K562 (cell line): ENCODE measurements around the gene ABHD13. TPM values are rescaled to one million over a fixed set of nuclear protein-coding genes. Genes with fewer than 3 reads are reported as not detected.

Experiments used
- C11orf30 ChIP-seq: fragments of 450-650 bp; IDR thresholded peaks from 2 replicates; pipeline ENCODE4 v1.6.1; 2016; ENCODE audit warnings: low read depth, mild to moderate bottlenecking
- CAMTA2 ChIP-seq: fragments of 250-450 bp; sonication (Bioruptor Pico); conservative IDR thresholded peaks from 2 replicates; pipeline ENCODE4 v1.5.1; 2022
- ESRRA ChIP-seq: fragments of 450-650 bp; IDR thresholded peaks from 2 replicates; pipeline ENCODE4 v1.6.1; 2014; ENCODE audit warnings: low read depth, mild to moderate bottlenecking, moderate library complexity, borderline replicate concordance
- PCBP1 ChIP-seq: fragments of 200-400 bp; formaldehyde crosslinking; IDR thresholded peaks from 2 replicates; pipeline ENCODE4 v1.6.1; 2018; ENCODE audit warnings: mild to moderate bottlenecking, low read depth, low read length; ENCODE audit not compliant: poor library complexity, severe bottlenecking
- RBFOX2 ChIP-seq: fragments of 200-400 bp; formaldehyde crosslinking; IDR thresholded peaks from 2 replicates; pipeline ENCODE4 v1.6.1; 2017; ENCODE audit warnings: low read depth, mild to moderate bottlenecking, low read length, moderate library complexity
- TAF1 ChIP-seq: IDR thresholded peaks from 2 replicates; pipeline ENCODE4 v1.6.1; 2011; ENCODE audit warnings: mild to moderate bottlenecking, low read length, moderate library complexity; ENCODE audit not compliant: insufficient read depth, control insufficient read depth, severe bottlenecking; ENCODE audit errors: extremely low read depth
- ZNF76 ChIP-seq: fragments of 250-450 bp; sonication (Bioruptor Pico); IDR thresholded peaks from 2 replicates; pipeline ENCODE4 v1.4.0; 2020; ENCODE audit warnings: mild to moderate bottlenecking, moderate library complexity, borderline replicate concordance
- ZNF764 ChIP-seq: fragments of 250-450 bp; sonication (Bioruptor Pico); IDR thresholded peaks from 2 replicates; pipeline ENCODE4 v1.4.0; 2020; ENCODE audit warnings: low read depth, mild to moderate bottlenecking, moderate library complexity
- polyA plus RNA-seq, 8 experiments: library from polyadenylated mRNA; depleted of rRNA in 4 of 8; stranded (reverse) in 5 of 8; unstranded in 3 of 8; fragments of >200 nt; fragmentation: Nextera tagmentation in 2 of 8; fragmentation: Illumina TruSeq in 1 of 8; extraction: Ambion mirVana in 2 of 8; extraction: Trizol in 1 of 8; gene quantifications; 2 replicates each; pipeline versions ENCODE4 v1.2.1 to v1.2.3, GENCODE V29; 2011 to 2014; ENCODE audit warnings: inconsistent platforms in 1 of 8, missing spikeins in 1 of 8
- total RNA-seq, 7 experiments: library from RNA; depleted of rRNA in 6 of 7; stranded (reverse); fragments of >200 nt in 6 of 7; fragmentation: Illumina TruSeq in 2 of 7; extraction: Trizol in 2 of 7; gene quantifications; 2 replicates each; pipeline versions ENCODE4 v1.2.1 to v1.2.3, GENCODE V29; 2011 to 2021; ENCODE audit warnings: low replicate concordance in 1 of 7
- TF ChIP-seq, protein P1 (sequence below), 2 experiments: IDR thresholded peaks; 2 replicates each; pipeline ENCODE4 v1.6.1; 2011; ENCODE audit warnings: borderline replicate concordance in 1 of 2, control low read depth in 1 of 2, low read depth in 1 of 2, low read length in 1 of 2, mild to moderate bottlenecking in 1 of 2, mixed read lengths in 1 of 2, moderate library complexity in 1 of 2; ENCODE audit not compliant: insufficient read depth in 1 of 2, insufficient read length in 1 of 2, poor library complexity in 1 of 2, severe bottlenecking in 1 of 2; ENCODE audit errors: extremely low read depth in 1 of 2
- TF ChIP-seq, protein P2 (sequence below): sonication (generic); formaldehyde crosslinking; IDR thresholded peaks from 2 replicates; pipeline ENCODE4 v1.9.0; 2022; ENCODE audit warnings: mild to moderate bottlenecking, missing genetic modification reagents
- TF ChIP-seq, protein P3 (sequence below): fragments of 250-450 bp; sonication (Bioruptor Pico); IDR thresholded peaks from 2 replicates; pipeline ENCODE4 v1.4.0; 2020
- TF ChIP-seq, protein P4 (sequence below), 2 experiments: fragments of 250-450 bp in 1 of 2; fragments of 450-650 bp in 1 of 2; sonication (Bioruptor Pico) in 1 of 2; IDR thresholded peaks; 2 replicates each; pipeline versions ENCODE4 v1.6.1 to v1.8.0; 2016 to 2021; ENCODE audit warnings: mild to moderate bottlenecking in 2 of 2, moderate library complexity in 2 of 2, missing compliant biosample characterization in 1 of 2, missing genetic modification characterization in 1 of 2
- TF ChIP-seq, protein P5 (sequence below): fragments of 250-450 bp; sonication (Bioruptor Pico); IDR thresholded peaks from 2 replicates; pipeline ENCODE4 v1.5.0; 2021
- TF ChIP-seq, protein P6 (sequence below): fragments of 450-650 bp; IDR thresholded peaks from 2 replicates; pipeline ENCODE4 v1.6.1; 2016

The ABHD13 gene
- total and polyA plus RNA-seq, 9 of the 15 experiments (the other 6 are each of a cell fraction or from before 2014, with no cell fraction given) = 1.7 to 7.0 (median 4.1) TPM

DNA sequence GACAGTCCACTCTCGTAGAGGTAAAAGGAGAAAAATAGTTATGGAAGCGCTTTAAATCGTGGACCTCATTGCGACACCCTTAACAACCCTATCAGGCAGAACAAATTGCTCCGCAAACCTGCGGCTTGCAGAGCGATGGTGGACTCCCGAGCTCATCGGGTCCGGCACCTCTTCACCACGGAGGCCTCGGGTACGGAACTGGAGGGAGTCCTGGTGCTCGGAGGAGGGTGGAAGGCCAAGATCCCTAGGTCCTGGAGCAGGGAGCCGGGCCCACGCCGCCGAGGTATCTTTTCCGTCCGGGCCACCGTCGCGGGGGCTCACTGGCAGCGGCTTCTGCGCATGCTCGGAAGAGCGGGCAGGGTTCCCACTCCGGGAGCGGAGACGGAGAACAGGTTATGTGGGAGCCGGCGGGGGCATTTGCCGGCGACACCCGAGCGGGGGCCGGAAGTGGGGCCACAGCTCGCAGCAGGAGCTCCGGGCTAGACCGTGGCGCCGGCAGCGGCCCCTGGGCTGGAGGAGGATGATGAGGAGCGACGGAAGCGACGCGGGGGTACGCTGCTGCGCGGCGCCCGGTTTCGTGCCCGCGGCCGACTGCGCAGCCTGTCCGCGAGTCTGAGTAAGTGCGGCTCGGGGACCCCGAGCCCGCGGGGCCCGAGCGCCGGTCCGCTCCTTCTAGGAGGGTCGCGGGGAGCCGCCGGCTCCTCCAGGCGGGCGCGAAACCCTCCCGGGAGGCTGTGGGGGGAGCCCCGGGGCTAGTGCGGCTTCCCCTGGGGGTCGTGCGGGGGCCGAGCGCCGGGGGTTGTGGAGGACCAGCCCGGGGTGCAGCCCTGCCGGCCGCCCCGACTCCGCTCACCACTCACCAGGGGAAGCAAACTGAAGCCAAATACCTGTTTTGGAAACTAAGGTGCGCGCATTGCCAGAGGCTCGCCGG is at the start of gene ABHD13 (continued):
- TF ChIP-seq RBFOX2 (peak; percentile 89), TAF1 (peak; percentile 79), ESRRA (0 out of 2 replicates have a peak, but pooled peaks have one; percentile 33), ZNF764 (CRISPR knock-in tag) (no peak), ZNF76 (CRISPR knock-in tag) (no peak), C11orf30 (peak; percentile 59), CAMTA2 (CRISPR knock-in tag) (no peak), PCBP1 (peak; percentile 81)
- TF ChIP-seq, protein P1, sequence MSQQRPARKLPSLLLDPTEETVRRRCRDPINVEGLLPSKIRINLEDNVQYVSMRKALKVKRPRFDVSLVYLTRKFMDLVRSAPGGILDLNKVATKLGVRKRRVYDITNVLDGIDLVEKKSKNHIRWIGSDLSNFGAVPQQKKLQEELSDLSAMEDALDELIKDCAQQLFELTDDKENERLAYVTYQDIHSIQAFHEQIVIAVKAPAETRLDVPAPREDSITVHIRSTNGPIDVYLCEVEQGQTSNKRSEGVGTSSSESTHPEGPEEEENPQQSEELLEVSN (IDR thresholded peaks at IDR 0.05; ENCODE audit: borderline replicate concordance in 1 of 2, extremely low read depth in 1 of 2, insufficient read depth in 1 of 2, insufficient read length in 1 of 2, low read depth in 1 of 2, low read length in 1 of 2, poor library complexity in 1 of 2, severe bottlenecking in 1 of 2) = peak in 1 of 2 experiments; percentile 54
- TF ChIP-seq, protein P2, sequence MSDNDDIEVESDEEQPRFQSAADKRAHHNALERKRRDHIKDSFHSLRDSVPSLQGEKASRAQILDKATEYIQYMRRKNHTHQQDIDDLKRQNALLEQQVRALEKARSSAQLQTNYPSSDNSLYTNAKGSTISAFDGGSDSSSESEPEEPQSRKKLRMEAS (CRISPR knock-in tag) = peak; percentile 48
- TF ChIP-seq, protein P3, sequence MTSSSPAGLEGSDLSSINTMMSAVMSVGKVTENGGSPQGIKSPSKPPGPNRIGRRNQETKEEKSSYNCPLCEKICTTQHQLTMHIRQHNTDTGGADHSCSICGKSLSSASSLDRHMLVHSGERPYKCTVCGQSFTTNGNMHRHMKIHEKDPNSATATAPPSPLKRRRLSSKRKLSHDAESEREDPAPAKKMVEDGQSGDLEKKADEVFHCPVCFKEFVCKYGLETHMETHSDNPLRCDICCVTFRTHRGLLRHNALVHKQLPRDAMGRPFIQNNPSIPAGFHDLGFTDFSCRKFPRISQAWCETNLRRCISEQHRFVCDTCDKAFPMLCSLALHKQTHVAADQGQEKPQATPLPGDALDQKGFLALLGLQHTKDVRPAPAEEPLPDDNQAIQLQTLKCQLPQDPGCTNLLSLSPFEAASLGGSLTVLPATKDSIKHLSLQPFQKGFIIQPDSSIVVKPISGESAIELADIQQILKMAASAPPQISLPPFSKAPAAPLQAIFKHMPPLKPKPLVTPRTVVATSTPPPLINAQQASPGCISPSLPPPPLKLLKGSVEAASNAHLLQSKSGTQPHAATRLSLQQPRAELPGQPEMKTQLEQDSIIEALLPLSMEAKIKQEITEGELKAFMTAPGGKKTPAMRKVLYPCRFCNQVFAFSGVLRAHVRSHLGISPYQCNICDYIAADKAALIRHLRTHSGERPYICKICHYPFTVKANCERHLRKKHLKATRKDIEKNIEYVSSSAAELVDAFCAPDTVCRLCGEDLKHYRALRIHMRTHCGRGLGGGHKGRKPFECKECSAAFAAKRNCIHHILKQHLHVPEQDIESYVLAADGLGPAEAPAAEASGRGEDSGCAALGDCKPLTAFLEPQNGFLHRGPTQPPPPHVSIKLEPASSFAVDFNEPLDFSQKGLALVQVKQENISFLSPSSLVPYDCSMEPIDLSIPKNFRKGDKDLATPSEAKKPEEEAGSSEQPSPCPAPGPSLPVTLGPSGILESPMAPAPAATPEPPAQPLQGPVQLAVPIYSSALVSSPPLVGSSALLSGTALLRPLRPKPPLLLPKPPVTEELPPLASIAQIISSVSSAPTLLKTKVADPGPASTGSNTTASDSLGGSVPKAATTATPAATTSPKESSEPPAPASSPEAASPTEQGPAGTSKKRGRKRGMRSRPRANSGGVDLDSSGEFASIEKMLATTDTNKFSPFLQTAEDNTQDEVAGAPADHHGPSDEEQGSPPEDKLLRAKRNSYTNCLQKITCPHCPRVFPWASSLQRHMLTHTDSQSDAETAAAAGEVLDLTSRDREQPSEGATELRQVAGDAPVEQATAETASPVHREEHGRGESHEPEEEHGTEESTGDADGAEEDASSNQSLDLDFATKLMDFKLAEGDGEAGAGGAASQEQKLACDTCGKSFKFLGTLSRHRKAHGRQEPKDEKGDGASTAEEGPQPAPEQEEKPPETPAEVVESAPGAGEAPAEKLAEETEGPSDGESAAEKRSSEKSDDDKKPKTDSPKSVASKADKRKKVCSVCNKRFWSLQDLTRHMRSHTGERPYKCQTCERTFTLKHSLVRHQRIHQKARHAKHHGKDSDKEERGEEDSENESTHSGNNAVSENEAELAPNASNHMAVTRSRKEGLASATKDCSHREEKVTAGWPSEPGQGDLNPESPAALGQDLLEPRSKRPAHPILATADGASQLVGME (CRISPR knock-in tag) = no peak
- TF ChIP-seq, protein P4, sequence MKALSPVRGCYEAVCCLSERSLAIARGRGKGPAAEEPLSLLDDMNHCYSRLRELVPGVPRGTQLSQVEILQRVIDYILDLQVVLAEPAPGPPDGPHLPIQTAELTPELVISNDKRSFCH (CRISPR knock-in tag; IDR thresholded peaks at IDR 0.05) = no peak
- TF ChIP-seq, protein P4 (tag; IDR thresholded peaks at IDR 0.05) = no peak
- TF ChIP-seq, protein P5, sequence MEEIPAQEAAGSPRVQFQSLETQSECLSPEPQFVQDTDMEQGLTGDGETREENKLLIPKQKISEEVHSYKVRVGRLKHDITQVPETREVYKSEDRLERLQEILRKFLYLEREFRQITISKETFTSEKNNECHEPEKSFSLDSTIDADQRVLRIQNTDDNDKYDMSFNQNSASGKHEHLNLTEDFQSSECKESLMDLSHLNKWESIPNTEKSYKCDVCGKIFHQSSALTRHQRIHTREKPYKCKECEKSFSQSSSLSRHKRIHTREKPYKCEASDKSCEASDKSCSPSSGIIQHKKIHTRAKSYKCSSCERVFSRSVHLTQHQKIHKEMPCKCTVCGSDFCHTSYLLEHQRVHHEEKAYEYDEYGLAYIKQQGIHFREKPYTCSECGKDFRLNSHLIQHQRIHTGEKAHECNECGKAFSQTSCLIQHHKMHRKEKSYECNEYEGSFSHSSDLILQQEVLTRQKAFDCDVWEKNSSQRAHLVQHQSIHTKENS (CRISPR knock-in tag) = no peak
- TF ChIP-seq, protein P6, sequence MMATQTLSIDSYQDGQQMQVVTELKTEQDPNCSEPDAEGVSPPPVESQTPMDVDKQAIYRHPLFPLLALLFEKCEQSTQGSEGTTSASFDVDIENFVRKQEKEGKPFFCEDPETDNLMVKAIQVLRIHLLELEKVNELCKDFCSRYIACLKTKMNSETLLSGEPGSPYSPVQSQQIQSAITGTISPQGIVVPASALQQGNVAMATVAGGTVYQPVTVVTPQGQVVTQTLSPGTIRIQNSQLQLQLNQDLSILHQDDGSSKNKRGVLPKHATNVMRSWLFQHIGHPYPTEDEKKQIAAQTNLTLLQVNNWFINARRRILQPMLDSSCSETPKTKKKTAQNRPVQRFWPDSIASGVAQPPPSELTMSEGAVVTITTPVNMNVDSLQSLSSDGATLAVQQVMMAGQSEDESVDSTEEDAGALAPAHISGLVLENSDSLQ = no peak
